ENCODE data around the gene MYLK3. TPM values are rescaled to one million over a fixed set of nuclear protein-coding genes. Genes with fewer than 3 reads are reported as not detected.

Gene MYLK3
- total and polyA plus RNA-seq, 2 of the 4 experiments (the other 2 are of a cell fraction) = under 0.01 to 0.03 TPM

GRCh38 chr16:46748775-46749705 lies 896 bp upstream of the MYLK3 start (continued):
- no peak for TF ChIP-seq FOS (IDR thresholded peaks at IDR 0.05; ENCODE audit: low read depth, low read length)

- ChIA-PET CTCF (no interaction called here), POLR2A (ENCODE audit: unreplicated experiment) (no interaction called here)
- H3K9ac ChIP-seq (ENCODE audit: low read depth, low read length) = no peak overlapping the region
- H2BK120ac ChIP-seq (ENCODE audit: low read depth, low read length) = no peak overlapping the region
- no peak overlapping the region for H3K56ac ChIP-seq (ENCODE audit: extremely low read depth, insufficient read depth, low read length)
- BruUV-seq (replicated peaks) = no TSS peak
- peaks cover 2% of the 10 kb centered on the region; the same call in 1 of the 2 replicates for H3K9me1 ChIP-seq (ENCODE audit: insufficient read depth, low read length)
- H4K20me1 ChIP-seq (ENCODE audit: insufficient read depth, low read length) = no peaks in the 10 kb centered on the region
- H4K8ac ChIP-seq (ENCODE audit: low read depth in 2 of 2, low read length in 2 of 2) = no peak overlapping the region
- intact Hi-C loops (cut with micrococcal nuclease) = no loop called here
- 0 out of 2 replicates have a peak overlapping the region, but pooled peaks have one; percentile 14 for H2AK5ac ChIP-seq (ENCODE audit: low read depth, low read length)
- H3K4me2 ChIP-seq (ENCODE audit: low read depth, low read length) = no peak overlapping the region
- H3K4ac ChIP-seq (ENCODE audit: low read depth, low read length) = 0 out of 2 replicates have a peak overlapping the region, but pooled peaks have one; percentile 42
- ATAC-seq (ENCODE audit: low read depth) (no peak), DNase-seq (no peak)
- 100% methylated on average over 1 of the region's 15 CpGs; no CpG with 5 or more reads in 1 of the 2 experiments for WGBS, 2 experiments (ENCODE audit: extremely low coverage in 2 of 2, insufficient read length in 1 of 2)
- H3K79me1 ChIP-seq (ENCODE audit: low read depth in 1 of 2, low read length in 2 of 2) = no peaks in the 10 kb centered on the region
- TF ChIP-seq RFX5 (IDR thresholded peaks at IDR 0.05; ENCODE audit: low read depth, low read length) (no peak), CEBPB (IDR thresholded peaks at IDR 0.05; ENCODE audit: low read depth, low read length) (peak; percentile 51)
- no peaks in the 10 kb centered on the region for H3K36me3 ChIP-seq (ENCODE audit: control insufficient read depth, insufficient read depth, low read length)
- H2AFZ ChIP-seq (replicated peaks; ENCODE audit: low read length, poor library complexity) = peak overlapping the region; percentile 66
- no peak overlapping the region for H3K27ac ChIP-seq (ENCODE audit: insufficient read depth, low read length)
- in situ Hi-C loops (cut with MboI; ENCODE audit: low sequenced_read_pairs) = no loop called here
- no peak overlapping the region for H3K23ac ChIP-seq (ENCODE audit: low read depth, low read length)
- H4K5ac ChIP-seq (ENCODE audit: low read depth, low read length) = no peak overlapping the region
- no peak overlapping the region for H2BK20ac ChIP-seq (ENCODE audit: low read depth, low read length)
- no peaks in the 10 kb centered on the region for H3K27me3 ChIP-seq (ENCODE audit: control insufficient read depth, insufficient read depth, low read length)
- dilution Hi-C loops (cut with HindIII; ENCODE audit: low sequenced_read_pairs, unreplicated experiment) = no loop called here
- H4K91ac ChIP-seq (ENCODE audit: insufficient read depth, low read depth, low read length) = peak overlapping the region; percentile 11; the same call in 1 of the 2 replicates
- no peak overlapping the region for H2BK15ac ChIP-seq (ENCODE audit: low read depth, low read length)
- H3K4me3 ChIP-seq (ENCODE audit: insufficient read depth, low read depth, low read length) = no peak overlapping the region
- no peak overlapping the region for H2BK5ac ChIP-seq (ENCODE audit: low read depth, low read length, poor library complexity, severe bottlenecking)
- no peaks in the 10 kb centered on the region for H3K9me3 ChIP-seq (ENCODE audit: control insufficient read depth, insufficient read depth, low read length)
- peak overlapping the region; percentile 36 for H2AK9ac ChIP-seq (replicated peaks; ENCODE audit: low read depth, low read length, poor library complexity)
- no peak overlapping the region for H3K14ac ChIP-seq (replicated peaks; ENCODE audit: low read depth, low read length)
- H3K18ac ChIP-seq (ENCODE audit: low read depth, low read length) = no peak overlapping the region
- peaks cover 18% of the 10 kb centered on the region for H3K4me1 ChIP-seq (ENCODE audit: control insufficient read depth, insufficient read depth, low read length)
These were observed 1.0 kb downstream of the MYLK3 start for GRCh38 chr16:46746821-46747776.
